ENCODE results near the gene RASA2. TPM values are rescaled to one million over a fixed set of nuclear protein-coding genes. Genes with fewer than 3 reads are reported as not detected.

Gene RASA2, protein sequence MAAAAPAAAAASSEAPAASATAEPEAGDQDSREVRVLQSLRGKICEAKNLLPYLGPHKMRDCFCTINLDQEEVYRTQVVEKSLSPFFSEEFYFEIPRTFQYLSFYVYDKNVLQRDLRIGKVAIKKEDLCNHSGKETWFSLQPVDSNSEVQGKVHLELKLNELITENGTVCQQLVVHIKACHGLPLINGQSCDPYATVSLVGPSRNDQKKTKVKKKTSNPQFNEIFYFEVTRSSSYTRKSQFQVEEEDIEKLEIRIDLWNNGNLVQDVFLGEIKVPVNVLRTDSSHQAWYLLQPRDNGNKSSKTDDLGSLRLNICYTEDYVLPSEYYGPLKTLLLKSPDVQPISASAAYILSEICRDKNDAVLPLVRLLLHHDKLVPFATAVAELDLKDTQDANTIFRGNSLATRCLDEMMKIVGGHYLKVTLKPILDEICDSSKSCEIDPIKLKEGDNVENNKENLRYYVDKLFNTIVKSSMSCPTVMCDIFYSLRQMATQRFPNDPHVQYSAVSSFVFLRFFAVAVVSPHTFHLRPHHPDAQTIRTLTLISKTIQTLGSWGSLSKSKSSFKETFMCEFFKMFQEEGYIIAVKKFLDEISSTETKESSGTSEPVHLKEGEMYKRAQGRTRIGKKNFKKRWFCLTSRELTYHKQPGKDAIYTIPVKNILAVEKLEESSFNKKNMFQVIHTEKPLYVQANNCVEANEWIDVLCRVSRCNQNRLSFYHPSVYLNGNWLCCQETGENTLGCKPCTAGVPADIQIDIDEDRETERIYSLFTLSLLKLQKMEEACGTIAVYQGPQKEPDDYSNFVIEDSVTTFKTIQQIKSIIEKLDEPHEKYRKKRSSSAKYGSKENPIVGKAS
- total RNA-seq, result 10 to 100 TPM in 1 of 2 donors, 1 to 10 TPM in 1; 7.8 to 13.5 TPM

- Histone ChIP-seq H3K4me1 (replicated peaks) (no peaks in the 10 kb centered on the region), H3K27ac (peak within 1 kb of the TSS; percentile 96), H3K9me3 (no peaks in the 10 kb centered on the region), H3K27me3 (replicated peaks; ENCODE audit: insufficient read depth) (no peaks in the 10 kb centered on the region), H3K4me3 (peak within 1 kb of the TSS; percentile 96 to 98), H3K36me3 (no peaks in the 10 kb centered on the region)
- WGBS, result 1% methylated on average over 86 of the region's 96 CpGs
- intact Hi-C loops (cut with DNase I), result loop anchor here (2.0 kb wide), 1 partner anchor 252 kb away; the partner anchor contains the start of gene RNF7
- peak; percentile 50 for DNase-seq (ENCODE audit: low spot score)
- TF ChIP-seq, protein P1, sequence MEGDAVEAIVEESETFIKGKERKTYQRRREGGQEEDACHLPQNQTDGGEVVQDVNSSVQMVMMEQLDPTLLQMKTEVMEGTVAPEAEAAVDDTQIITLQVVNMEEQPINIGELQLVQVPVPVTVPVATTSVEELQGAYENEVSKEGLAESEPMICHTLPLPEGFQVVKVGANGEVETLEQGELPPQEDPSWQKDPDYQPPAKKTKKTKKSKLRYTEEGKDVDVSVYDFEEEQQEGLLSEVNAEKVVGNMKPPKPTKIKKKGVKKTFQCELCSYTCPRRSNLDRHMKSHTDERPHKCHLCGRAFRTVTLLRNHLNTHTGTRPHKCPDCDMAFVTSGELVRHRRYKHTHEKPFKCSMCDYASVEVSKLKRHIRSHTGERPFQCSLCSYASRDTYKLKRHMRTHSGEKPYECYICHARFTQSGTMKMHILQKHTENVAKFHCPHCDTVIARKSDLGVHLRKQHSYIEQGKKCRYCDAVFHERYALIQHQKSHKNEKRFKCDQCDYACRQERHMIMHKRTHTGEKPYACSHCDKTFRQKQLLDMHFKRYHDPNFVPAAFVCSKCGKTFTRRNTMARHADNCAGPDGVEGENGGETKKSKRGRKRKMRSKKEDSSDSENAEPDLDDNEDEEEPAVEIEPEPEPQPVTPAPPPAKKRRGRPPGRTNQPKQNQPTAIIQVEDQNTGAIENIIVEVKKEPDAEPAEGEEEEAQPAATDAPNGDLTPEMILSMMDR (IDR thresholded peaks at IDR 0.05), result no peak
- peak; percentile 83 for TF ChIP-seq POLR2A (IDR thresholded peaks at IDR 0.05)
- no peak for TF ChIP-seq POLR2AphosphoS5 (IDR thresholded peaks at IDR 0.05)
Measured at GRCh38 chr3:141486746-141487520, at the start of gene RASA2. Gene RASA2, plus strand, starts transcription at chr3:141487027. Its CDS starts 57 bp downstream, at chr3:141487084.

DNA sequence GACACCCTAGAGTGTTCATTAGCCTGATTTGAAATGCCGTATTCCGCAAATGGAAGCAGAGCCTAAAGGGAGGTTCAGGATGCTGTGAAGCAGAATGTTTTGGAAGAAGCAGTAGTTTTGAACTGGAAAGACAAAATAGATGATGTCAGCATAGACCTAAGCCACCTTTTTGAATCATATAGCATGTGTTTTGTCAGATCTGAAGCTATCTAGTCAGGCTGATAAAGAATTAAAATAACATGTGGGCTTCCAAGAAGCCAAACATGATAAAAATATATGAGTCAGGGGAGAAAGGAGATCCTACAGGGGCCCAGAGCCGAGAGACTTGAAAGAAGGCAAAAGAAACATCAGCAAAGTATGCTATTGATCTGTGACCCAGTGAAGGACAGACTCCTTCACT lies 47.2 kb upstream of the RASA2 start:
- WGBS, result 74% methylated on average over 3 of the region's 3 CpGs

DNA sequence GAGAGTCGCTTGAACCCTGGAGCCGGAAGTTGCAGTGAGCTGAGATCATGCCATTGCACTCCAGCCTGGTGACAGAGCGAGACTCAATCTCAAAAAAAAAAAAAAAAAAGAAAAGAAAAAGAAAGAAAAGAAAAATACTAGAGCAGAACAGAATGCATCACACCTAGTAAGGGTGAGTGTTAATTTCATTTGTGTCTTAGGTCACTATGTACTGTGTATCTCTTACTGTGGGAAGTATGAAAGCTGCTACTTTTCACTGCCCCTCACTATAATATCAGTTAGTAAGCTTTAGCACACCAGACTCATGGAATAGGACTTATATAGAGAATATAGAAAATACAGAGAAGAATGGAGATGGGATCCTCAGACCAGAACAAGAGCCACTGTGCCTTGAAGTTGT lies 45.9 kb upstream of the RASA2 start:
- peaks cover 2 to 5% of the 10 kb centered on the region in 2 donors for H3K36me3 ChIP-seq
- no peak for DNase-seq (ENCODE audit: low spot score)
- H3K4me1 ChIP-seq (replicated peaks), result peaks cover 7% of the 10 kb centered on the region
- no peaks in the 10 kb centered on the region for H3K9me3 ChIP-seq
- H3K4me3 ChIP-seq, result no peak overlapping the region
- H3K27ac ChIP-seq, result peak overlapping the region; percentile 60 to 62
- 94% methylated on average over 3 of the region's 3 CpGs for WGBS
- intact Hi-C loops (cut with DNase I), result loop anchor here (5.0 kb wide), 2 partner anchors 39 to 74 kb away; partner anchors contain the start of gene ZBTB38
- no peak for TF ChIP-seq POLR2AphosphoS5 (IDR thresholded peaks at IDR 0.05)
- TF ChIP-seq POLR2A (IDR thresholded peaks at IDR 0.05), result no peak
- TF ChIP-seq, protein P1 (IDR thresholded peaks at IDR 0.05), result no peak
- H3K27me3 ChIP-seq (replicated peaks; ENCODE audit: insufficient read depth), result no peaks in the 10 kb centered on the region

More for the DNA sequence above, 47.2 kb upstream of the RASA2 start:
- H3K36me3 ChIP-seq, result peaks cover under 1 to 5% of the 10 kb centered on the region in 2 donors
- H3K4me1 ChIP-seq (replicated peaks), result peaks cover 7% of the 10 kb centered on the region
- H3K9me3 ChIP-seq, result no peaks in the 10 kb centered on the region
- intact Hi-C loops (cut with DNase I), result loop anchor here (10.0 kb wide), 1 partner anchor 1565 kb away; the partner anchor contains the start of gene U2SURP
- no peak overlapping the region for H3K4me3 ChIP-seq
- no peaks in the 10 kb centered on the region for H3K27me3 ChIP-seq (replicated peaks; ENCODE audit: insufficient read depth)
- no peak for TF ChIP-seq POLR2AphosphoS5 (IDR thresholded peaks at IDR 0.05)
- TF ChIP-seq POLR2A (IDR thresholded peaks at IDR 0.05), result no peak
- TF ChIP-seq, protein P1 (IDR thresholded peaks at IDR 0.05), result no peak
- DNase-seq (ENCODE audit: low spot score), result no peak
- H3K27ac ChIP-seq, result peak overlapping the region; percentile 59 to 69

Measured in prostate gland (tissue), 2 donors.